ENCODE measurements around the gene PRDM16.

GRCh38 chr1:3429766-3430165, 360.8 kb downstream of the PRDM16 start:
- TF ChIP-seq CTCF (conservative IDR thresholded peaks at IDR 0.05; ENCODE audit: low read depth in 2 of 2) (no peak), EZH2 (IDR thresholded peaks at IDR 0.05; ENCODE audit: low read depth, unreplicated experiment) (no peak), REST (IDR thresholded peaks at IDR 0.05; ENCODE audit: unreplicated experiment) (no peak), EZH2phosphoT487 (IDR thresholded peaks at IDR 0.05; ENCODE audit: unreplicated experiment) (no peak), POLR2AphosphoS5 (IDR thresholded peaks at IDR 0.05; ENCODE audit: low read depth) (no peak), CREB1 (CRISPR knock-in tag; IDR thresholded peaks at IDR 0.05; ENCODE audit: low read depth) (no peak), NANOG (IDR thresholded peaks at IDR 0.05; ENCODE audit: borderline replicate concordance) (no peak), ZNF114 (CRISPR knock-in tag; IDR thresholded peaks at IDR 0.05) (no peak), ZNF331 (CRISPR knock-in tag; IDR thresholded peaks at IDR 0.05; ENCODE audit: low read depth) (no peak), JUNB (IDR thresholded peaks at IDR 0.05; ENCODE audit: unreplicated experiment) (no peak), STAT1 (IDR thresholded peaks at IDR 0.05; ENCODE audit: unreplicated experiment) (no peak)
- TF ChIP-seq, protein P1, sequence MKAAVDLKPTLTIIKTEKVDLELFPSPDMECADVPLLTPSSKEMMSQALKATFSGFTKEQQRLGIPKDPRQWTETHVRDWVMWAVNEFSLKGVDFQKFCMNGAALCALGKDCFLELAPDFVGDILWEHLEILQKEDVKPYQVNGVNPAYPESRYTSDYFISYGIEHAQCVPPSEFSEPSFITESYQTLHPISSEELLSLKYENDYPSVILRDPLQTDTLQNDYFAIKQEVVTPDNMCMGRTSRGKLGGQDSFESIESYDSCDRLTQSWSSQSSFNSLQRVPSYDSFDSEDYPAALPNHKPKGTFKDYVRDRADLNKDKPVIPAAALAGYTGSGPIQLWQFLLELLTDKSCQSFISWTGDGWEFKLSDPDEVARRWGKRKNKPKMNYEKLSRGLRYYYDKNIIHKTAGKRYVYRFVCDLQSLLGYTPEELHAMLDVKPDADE (IDR thresholded peaks at IDR 0.05) = no peak
- TF ChIP-seq, protein P2, sequence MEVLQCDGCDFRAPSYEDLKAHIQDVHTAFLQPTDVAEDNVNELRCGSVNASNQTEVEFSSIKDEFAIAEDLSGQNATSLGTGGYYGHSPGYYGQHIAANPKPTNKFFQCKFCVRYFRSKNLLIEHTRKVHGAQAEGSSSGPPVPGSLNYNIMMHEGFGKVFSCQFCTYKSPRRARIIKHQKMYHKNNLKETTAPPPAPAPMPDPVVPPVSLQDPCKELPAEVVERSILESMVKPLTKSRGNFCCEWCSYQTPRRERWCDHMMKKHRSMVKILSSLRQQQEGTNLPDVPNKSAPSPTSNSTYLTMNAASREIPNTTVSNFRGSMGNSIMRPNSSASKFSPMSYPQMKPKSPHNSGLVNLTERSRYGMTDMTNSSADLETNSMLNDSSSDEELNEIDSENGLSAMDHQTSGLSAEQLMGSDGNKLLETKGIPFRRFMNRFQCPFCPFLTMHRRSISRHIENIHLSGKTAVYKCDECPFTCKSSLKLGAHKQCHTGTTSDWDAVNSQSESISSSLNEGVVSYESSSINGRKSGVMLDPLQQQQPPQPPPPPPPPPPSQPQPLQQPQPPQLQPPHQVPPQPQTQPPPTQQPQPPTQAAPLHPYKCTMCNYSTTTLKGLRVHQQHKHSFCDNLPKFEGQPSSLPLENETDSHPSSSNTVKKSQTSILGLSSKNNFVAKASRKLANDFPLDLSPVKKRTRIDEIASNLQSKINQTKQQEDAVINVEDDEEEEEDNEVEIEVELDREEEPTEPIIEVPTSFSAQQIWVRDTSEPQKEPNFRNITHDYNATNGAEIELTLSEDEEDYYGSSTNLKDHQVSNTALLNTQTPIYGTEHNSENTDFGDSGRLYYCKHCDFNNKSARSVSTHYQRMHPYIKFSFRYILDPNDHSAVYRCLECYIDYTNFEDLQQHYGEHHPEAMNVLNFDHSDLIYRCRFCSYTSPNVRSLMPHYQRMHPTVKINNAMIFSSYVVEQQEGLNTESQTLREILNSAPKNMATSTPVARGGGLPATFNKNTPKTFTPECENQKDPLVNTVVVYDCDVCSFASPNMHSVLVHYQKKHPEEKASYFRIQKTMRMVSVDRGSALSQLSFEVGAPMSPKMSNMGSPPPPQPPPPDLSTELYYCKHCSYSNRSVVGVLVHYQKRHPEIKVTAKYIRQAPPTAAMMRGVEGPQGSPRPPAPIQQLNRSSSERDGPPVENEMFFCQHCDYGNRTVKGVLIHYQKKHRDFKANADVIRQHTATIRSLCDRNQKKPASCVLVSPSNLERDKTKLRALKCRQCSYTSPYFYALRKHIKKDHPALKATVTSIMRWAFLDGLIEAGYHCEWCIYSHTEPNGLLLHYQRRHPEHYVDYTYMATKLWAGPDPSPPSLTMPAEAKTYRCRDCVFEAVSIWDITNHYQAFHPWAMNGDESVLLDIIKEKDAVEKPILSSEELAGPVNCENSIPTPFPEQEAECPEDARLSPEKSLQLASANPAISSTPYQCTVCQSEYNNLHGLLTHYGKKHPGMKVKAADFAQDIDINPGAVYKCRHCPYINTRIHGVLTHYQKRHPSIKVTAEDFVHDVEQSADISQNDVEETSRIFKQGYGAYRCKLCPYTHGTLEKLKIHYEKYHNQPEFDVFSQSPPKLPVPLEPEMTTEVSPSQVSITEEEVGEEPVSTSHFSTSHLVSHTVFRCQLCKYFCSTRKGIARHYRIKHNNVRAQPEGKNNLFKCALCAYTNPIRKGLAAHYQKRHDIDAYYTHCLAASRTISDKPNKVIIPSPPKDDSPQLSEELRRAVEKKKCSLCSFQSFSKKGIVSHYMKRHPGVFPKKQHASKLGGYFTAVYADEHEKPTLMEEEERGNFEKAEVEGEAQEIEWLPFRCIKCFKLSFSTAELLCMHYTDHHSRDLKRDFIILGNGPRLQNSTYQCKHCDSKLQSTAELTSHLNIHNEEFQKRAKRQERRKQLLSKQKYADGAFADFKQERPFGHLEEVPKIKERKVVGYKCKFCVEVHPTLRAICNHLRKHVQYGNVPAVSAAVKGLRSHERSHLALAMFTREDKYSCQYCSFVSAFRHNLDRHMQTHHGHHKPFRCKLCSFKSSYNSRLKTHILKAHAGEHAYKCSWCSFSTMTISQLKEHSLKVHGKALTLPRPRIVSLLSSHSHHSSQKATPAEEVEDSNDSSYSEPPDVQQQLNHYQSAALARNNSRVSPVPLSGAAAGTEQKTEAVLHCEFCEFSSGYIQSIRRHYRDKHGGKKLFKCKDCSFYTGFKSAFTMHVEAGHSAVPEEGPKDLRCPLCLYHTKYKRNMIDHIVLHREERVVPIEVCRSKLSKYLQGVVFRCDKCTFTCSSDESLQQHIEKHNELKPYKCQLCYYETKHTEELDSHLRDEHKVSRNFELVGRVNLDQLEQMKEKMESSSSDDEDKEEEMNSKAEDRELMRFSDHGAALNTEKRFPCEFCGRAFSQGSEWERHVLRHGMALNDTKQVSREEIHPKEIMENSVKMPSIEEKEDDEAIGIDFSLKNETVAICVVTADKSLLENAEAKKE (CRISPR knock-in tag; IDR thresholded peaks at IDR 0.05) = no peak

Measured in GM23338 (cell line).